HPDE6-E6E7 (cell line): ENCODE data around the gene SLC16A10.
"Not testable (repeated sequence)": the region's sequence is repeated elsewhere in the genome, so short reads cannot be mapped to it uniquely, and the experiment has no call there.

Experiments
- DNase-seq: peaks from one replicate; pipeline ENCODE4 v3.0.0; 2011; ENCODE audit warnings: missing footprints; ENCODE audit errors: extremely low spot score

SLC16A10 gene

DNA sequence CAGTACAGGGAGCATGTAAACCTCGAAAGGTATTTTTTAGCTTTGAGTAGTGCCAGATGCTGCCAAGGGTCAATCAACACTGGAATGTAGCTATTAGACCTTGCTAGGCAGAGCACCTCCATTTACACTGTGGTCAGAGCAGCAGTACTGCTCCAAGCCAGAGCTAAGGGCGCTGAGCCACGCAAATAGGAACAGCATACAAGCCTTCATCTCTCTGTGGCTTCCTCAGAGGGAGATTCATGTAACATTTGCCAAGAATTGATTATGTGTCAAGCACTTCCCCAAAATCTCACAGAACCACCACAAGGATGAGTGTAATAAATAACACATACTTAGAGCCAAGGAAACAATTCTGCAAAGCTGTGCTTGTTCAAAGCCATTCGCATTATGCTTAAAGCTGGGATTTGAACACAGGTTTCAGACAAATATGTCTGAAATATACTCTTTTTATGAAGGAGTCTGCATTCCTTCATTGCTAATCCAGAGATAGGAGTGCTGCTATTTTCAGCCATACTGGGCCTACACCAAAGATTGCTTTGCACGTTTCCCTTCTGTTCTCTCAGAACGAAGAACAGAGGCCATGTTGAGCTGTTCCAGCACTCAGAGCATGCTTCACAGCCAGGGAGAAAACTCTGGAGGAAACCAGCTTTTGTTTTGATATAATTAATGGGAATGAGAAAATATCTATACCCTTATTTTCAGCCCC, 97.7 kb downstream of the SLC16A10 start:
- no peak for DNase-seq

DNA sequence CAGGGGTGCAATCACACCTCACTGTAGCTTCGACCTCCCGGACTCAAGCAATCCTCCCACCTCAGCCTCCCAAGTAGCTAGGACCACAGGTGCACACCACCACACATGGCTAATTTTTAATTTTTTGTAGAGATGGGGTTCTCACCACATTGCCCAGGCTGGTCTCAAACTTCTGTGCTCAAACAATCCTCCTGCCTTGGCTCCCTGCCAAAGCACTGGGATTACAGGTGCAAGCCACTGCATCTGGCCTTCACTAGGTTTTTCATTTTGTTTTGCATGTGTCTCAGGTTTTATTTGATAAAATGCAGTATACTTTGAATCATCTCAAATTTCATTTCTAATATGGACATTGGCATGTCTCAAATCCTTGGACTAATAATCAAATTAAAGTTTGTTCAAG, 98.7 kb downstream of the SLC16A10 start:
- DNase-seq = no peak

- no peak for DNase-seq
Observed at GRCh38 chr6:111187874-111188273, 100.6 kb downstream of the SLC16A10 start.

DNA sequence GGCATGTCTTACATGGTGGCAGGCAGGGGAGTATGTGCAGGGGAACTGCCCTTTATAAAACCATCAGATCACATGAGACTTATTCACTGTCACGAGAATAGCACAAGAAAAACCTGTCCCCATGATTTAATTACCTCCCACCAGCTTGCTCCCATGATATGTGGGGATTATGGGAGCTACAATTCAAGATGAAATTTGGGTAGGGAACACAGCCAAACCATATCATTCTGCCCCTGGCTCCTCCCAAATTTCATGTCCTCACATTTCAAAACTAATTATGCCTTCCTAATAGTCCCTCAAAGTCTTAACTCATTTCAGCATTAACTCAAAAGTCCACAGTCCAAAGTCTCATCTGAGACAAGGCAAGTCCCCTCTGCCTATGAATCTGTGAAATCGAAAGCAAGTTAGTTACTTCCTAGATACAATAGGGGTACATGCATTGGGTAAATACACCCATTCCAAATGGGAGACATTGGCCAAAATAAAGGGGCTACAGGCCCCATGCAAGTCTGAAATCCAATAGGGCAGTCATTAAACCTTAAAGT, 102.4 kb downstream of the SLC16A10 start:
- DNase-seq = not testable (repeated sequence)

DNA sequence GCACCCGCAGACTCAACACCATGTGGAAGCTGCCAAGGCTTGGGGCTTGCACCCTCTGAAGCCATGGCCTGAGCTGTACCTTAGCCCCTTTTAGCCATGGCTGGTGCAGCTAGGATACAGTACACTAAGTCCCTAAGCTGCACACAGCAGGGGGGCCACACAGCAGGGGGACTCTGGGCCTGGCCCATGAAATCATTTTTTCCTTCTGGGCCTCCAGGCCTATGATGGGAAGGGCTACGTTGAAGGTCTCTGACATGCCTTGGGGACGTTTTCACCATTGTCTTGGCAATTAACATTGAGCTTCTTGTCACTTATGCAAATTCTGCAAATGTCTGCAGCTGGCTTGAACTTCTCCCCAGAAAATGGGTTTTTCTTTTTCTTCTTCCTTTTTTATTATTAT, 103.3 kb downstream of the SLC16A10 start:
- no peak for DNase-seq

DNA sequence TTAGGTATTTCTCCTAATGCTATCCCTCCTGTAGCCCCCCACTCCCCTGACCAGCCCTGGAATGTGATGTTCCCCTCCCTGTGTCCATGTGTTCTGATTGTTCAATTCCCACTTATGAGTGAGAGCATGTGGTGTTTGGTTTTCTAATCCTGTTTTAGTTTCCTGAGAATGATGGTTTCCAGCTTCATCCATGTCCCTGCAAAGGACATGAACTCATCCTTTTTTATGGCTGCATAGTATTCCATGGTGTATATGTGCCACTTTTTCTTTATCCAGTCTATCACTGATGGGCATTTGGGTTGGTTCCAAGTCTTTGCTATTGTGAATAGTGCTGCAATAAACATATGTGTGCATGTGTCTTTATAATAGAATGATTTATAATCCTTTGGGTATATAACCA, 103.8 kb downstream of the SLC16A10 start:
- not testable (repeated sequence) for DNase-seq

DNA sequence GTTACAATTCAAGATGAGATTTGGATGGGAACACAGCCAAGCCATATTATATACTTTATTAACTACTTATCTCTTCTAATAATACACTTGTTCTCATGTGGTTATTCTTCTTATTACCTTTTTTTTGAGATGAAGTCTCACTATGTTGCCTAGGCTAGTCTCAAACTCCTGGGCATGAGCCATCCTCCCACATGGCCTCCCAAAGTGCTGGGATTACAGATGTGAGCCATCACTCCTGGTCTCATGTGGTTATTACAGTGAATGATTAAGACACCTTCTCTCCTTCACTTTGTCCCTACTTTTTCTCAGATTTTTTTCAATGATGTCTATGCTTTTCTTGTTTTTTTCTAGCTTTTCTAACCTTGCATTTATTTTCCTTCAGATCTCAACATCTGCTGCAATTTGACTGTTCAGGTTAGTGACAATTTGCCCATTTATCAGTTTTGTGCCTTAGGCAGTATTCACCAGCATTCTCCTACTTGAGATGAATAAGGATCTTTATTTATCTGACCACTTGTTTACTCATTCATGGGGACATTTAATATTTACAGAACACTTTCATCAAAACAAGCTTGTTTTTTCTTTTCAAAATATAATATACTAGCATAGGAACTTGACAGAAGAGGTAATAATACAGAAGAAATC, 105.7 kb downstream of the SLC16A10 start:
- no peak for DNase-seq

- no peak for DNase-seq
Observed at GRCh38 chr6:111195656-111196055, 108.4 kb downstream of the SLC16A10 start.

- no peak for DNase-seq
Observed at GRCh38 chr6:111198841-111199240, 111.5 kb downstream of the SLC16A10 start.

DNA sequence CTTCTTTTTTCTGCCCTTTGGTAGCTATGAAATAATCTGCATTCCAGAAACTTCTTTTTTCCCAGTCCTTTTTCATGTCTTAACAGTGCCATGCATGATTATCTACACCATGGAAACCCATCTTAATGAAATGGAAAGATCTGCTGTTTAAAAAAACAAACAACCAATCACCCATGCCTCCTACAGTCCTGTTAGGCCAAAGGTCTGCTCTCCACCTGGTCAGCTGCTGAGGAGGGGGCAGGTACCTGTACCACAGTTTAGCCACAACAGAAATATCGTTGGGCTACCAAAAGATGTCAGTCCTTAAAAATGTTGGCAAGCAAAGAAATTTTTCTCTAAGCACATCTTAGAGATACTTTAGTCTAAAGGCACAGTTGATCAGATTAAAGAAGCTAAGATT, 112.6 kb downstream of the SLC16A10 start:
- DNase-seq = no peak

DNA sequence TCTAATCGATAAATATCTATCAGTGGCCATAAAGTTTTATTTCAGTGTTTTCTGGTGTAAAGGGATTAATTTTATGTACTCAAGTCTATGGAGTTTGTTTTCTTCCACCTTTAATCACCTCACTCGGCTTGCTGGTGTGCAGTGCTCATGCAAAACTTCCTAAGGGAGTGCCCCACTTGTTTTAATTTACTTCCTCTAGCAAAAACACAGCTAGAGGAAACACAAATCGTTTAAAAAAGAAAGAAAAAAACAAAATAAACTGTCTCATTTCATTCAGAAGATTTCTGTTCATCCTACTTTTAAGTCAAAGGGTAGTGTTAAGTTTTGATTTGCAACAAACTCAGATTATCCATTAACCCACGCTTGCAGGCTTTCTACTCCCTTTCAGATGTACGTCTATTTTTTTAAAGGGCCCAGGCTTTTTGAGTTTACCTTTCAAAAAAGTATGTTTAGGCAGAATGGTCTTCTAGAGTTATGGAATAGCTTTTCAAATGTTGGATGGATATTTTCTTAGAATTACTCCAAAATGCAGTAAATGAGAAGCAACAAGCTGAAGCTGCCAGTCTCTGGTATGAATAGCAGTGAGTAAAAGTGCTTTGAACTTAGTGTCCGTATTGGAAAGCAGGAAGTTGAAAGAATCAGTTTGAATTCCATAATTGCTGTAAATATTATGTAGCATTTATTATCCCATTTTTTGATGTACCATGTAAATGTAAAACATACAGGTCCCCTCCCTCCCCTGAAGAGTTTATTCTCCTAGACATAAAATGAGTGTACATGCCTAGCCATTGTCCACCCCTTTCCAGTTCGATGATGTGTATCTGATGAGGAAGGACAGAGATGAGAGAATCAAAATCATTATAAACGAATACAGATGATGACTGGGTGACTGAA, 113.3 kb downstream of the SLC16A10 start:
- DNase-seq = no peak

- DNase-seq = no peak
Observed at GRCh38 chr6:111201244-111201554, 113.9 kb downstream of the SLC16A10 start.

DNA sequence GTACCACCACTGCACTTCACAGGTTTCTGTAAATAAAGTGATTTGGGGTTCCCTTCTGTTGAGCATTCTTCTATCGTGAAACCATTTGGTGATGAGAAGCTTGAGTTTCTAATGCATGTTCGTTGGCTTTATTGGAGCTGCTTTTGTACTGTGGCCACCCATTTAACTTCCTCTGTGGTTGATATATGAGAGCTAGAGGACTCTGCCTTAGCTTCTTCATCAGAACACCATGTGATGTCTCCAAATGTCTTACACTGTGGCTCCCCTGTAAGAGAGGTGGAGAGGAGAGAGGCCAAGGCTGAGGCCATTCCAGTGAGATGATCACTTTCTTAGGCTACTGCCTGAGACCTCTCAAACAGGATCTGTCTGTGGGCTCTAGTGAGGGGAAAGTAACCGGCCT, 114.5 kb downstream of the SLC16A10 start:
- DNase-seq = no peak

GRCh38 chr6:111203539-111203938, 116.2 kb downstream of the SLC16A10 start:
- DNase-seq = not testable (repeated sequence)

GRCh38 chr6:111204305-111204704, 117.0 kb downstream of the SLC16A10 start:
- DNase-seq = no peak

DNA sequence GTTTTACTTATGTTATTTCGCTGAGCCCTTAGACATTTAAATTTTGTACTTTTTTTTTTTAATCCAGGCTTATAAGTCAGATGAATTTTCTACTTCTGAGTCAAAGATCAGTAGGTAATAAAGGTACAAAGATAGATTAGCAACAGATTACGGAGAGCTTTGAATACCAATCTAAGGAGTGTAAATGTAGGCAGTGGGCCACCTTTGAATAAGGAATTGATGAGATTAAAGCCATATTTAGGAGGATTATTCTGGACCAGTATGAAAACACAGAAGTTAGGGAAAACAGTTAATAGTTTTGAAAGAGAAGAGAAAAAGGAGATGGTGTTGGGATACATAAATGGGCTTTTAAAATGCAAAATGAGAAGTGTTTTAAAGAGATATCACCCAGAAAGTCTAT, 117.6 kb downstream of the SLC16A10 start:
- no peak for DNase-seq

GRCh38 chr6:111205502-111205901, 118.2 kb downstream of the SLC16A10 start:
- DNase-seq = no peak

- DNase-seq = no peak
Observed at GRCh38 chr6:111207141-111207858, 120.0 kb downstream of the SLC16A10 start.

DNA sequence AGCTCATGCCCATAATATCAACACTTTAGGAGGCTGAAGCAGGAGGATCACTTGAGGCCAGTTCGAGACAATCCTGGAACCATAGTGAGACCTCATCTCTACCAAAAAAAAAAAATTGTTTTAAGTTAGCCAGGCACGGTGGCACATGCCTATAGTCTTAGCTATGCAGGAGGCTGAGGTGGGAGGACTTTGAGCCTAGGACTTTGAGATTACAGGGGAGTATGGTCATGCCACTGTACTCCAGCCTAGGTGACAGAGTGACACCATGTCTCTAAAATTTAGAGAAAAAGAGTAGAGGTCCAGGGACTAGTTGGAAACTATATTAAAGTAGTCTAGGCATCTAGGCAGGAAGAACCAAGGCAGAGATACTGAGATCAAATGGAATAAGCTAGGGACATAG, 121.6 kb downstream of the SLC16A10 start:
- no peak for DNase-seq

DNA sequence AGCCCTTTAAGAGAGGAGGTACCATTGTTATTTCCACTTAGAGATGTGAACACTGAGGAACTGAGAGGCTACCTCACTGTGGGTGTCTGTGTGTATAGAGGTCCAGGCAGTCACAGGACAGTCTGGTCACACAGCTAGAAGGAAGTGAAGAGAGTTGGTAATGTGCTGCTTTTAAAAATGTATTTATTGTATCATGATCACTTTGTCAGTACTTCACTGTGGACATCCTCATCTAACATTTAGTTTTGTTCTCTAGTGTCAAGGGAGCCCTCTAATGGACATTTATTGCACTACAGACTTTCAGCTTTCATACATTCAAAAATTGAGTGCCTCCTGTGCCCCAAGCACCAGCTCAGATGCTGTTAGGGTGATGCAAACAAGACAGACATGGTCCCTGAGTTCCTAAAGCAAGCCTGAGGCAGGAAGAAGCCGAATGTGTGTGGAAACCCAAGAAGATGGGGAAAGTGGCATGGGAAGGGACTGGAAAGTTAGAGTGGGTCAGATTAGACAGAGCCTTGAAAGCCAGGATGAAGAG, 123.0 kb downstream of the SLC16A10 start:
- peak; percentile 46 for DNase-seq

GRCh38 chr6:111211411-111212030, 124.2 kb downstream of the SLC16A10 start:
- DNase-seq = no peak
